Coronary artery (tissue), 2 donors: ENCODE measurements around the gene LRRC63.

Experiments used
- DNase-seq: peaks from one replicate; pipeline ENCODE4 v3.0.0-alpha.2; 2017; ENCODE audit warnings: low spot score
- H3K27ac ChIP-seq, 2 donors: fragments of 200-600 bp; sonication (generic); one replicate each; pipeline ENCODE4 v1.5.1; 2016 to 2019
- H3K4me3 ChIP-seq: fragments of 200-600 bp; sonication (generic); 2 replicates; pipeline ENCODE4 v1.5.1; 2016; ENCODE audit warnings: mild to moderate bottlenecking, moderate library complexity
- CTCF ChIP-seq: fragments of 200-600 bp; sonication (generic); IDR thresholded peaks from one replicate; pipeline ENCODE4 v1.5.1; 2019; ENCODE audit warnings: antibody characterized with exemption

Gene LRRC63

DNA sequence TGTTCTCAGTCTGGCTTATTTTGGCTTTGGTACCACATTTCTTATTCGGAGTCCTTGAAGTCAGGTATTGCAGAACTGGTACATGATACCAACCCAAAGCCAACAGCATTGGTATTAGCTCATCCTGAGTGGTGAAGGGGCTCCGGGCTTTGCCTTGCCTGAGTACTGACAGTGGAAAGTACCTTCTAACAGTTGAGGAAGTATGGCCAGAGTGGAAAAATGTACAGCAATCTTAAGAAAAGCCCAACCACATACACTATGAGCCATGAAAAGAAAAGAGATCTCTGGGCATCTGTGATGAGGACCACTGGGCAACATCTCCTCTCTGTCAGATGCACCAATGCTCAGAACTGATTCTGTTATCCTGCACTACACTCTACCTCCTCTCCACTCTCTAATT lies 38.1 kb upstream of the LRRC63 start:
- no peak overlapping the region for H3K27ac ChIP-seq
- DNase-seq: no peak
- H3K4me3 ChIP-seq: no peak overlapping the region
- no peak for TF ChIP-seq CTCF

DNA sequence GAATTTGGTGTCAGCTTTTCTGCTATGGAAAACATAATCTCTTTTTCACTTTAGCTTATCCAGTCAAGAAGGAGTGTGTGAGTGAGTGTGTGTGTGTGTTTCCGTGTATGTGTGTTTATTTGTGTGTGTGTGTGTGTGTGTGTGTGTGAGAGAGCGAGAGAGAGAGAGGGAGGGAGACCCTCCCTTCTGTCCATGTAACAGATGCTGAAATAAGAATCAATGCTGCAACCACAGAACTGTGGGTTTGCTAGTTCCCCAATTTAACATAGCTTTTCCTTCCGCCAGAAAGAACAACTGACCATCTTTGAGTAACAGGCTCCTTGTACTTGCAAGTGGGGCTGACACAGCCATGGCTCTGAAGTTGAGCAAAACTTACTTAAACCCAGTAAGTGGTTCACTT lies 35.0 kb upstream of the LRRC63 start:
- Histone ChIP-seq H3K27ac (peak overlapping the region in 1 of 2 donors; percentile 69), H3K4me3 (peak overlapping the region; percentile 17)
- no peak for DNase-seq
- TF ChIP-seq CTCF: no peak

DNA sequence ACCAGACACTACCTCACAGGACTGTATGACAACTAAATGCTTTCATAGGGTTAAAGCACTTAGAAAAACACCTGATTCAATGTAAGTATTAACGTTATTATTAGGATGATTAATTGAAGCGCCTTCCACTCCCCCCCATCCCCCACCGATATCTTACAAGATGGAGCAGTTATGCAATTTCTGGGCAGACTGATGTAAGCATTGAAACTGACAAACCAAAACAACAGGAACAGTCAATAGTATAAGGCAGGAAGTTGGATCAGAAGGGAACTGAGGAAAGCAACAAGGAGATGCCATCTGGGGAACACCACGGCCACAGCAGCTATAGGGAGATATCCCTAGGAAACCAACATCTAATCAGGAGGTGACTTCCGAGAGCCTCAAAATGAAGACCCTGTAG lies 33.6 kb upstream of the LRRC63 start:
- Histone ChIP-seq H3K4me3 (no peak overlapping the region), H3K27ac (peak overlapping the region in 1 of 2 donors; percentile 69)
- no peak for DNase-seq
- no peak for TF ChIP-seq CTCF

GRCh38 chr13:46178821-46179220 lies 32.9 kb upstream of the LRRC63 start:
- no peak overlapping the region for H3K27ac ChIP-seq
- H3K4me3 ChIP-seq: no peak overlapping the region
- TF ChIP-seq CTCF: no peak
- DNase-seq: no peak

- Histone ChIP-seq H3K4me3 (no peak overlapping the region), H3K27ac (no peak overlapping the region)
- no peak for DNase-seq
- TF ChIP-seq CTCF: no peak
These were observed 32.2 kb upstream of the LRRC63 start for GRCh38 chr13:46179491-46179908.

GRCh38 chr13:46179969-46180763 lies 31.6 kb upstream of the LRRC63 start:
- peak overlapping the region in 1 of 2 donors; percentile 40 for H3K27ac ChIP-seq
- no peak for DNase-seq

More at GRCh38 chr13:46179969-46180763, 31.6 kb upstream of the LRRC63 start:
- H3K4me3 ChIP-seq: peak overlapping the region; percentile 42
- TF ChIP-seq CTCF: no peak
